OCI-LY7 (cell line): Measurements from ENCODE around the gene NPR3. TPM values are rescaled to one million over a fixed set of nuclear protein-coding genes. Genes with fewer than 3 reads are reported as not detected.

ENCODE experiments used
- BruUV-seq: library from RNA; stranded (reverse); fragments of 400-500 nt; replicated peaks from 2 replicates; lab custom pipeline; 2021; lab: Mats Ljungman, UMichigan
- CTCF ChIA-PET: fragments of 300-600 bp; sonication (Branson Sonifier 250); formaldehyde crosslinking; loops from one replicate; lab custom pipeline; 2022; ENCODE audit warnings: antibody characterized with exemption; ENCODE audit not compliant: unreplicated experiment; lab: Charles Lee
- POLR2A ChIA-PET: fragments of 300-600 bp; sonication (Branson Sonifier 250); formaldehyde crosslinking; loops from one replicate; lab custom pipeline; 2022; ENCODE audit warnings: antibody characterized with exemption; lab: Charles Lee
- DNase-seq: peaks from one replicate; pipeline ENCODE4 v3.0.0-alpha.2; 2015; ENCODE audit warnings: low spot score
- H2AFZ ChIP-seq: fragments of 200-600 bp; sonication (generic), shearing (Covaris generic); 2 replicates; pipeline ENCODE4 v1.6.1; 2014; ENCODE audit warnings: mild to moderate bottlenecking, antibody characterized with exemption, low read length, moderate library complexity
- H3K27ac ChIP-seq: fragments of 200-600 bp; sonication (generic); 2 replicates; pipeline ENCODE4 v1.5.1; 2014; ENCODE audit warnings: mixed run types, low read depth, mild to moderate bottlenecking, moderate library complexity, low read length, inconsistent platforms; ENCODE audit not compliant: poor library complexity, severe bottlenecking
- H3K36me3 ChIP-seq: fragments of 200-600 bp; sonication (generic); 2 replicates; pipeline ENCODE4 v1.6.1; 2014; ENCODE audit warnings: mild to moderate bottlenecking, antibody characterized with exemption, low read length, moderate library complexity, mixed read lengths; ENCODE audit not compliant: insufficient read depth
- H3K4me1 ChIP-seq: fragments of 200-600 bp; sonication (generic); 2 replicates; pipeline ENCODE4 v1.5.1; 2014; ENCODE audit warnings: mild to moderate bottlenecking, low read length; ENCODE audit not compliant: insufficient read depth, poor library complexity, severe bottlenecking
- H3K4me2 ChIP-seq: fragments of 200-600 bp; sonication (generic); 2 replicates; pipeline ENCODE4 v1.6.1; 2014; ENCODE audit warnings: mild to moderate bottlenecking, low read length
- H3K4me3 ChIP-seq: fragments of 200-600 bp; sonication (generic); 2 replicates; pipeline ENCODE4 v1.5.1; 2014; ENCODE audit warnings: mild to moderate bottlenecking, low read depth, low read length; ENCODE audit not compliant: poor library complexity, severe bottlenecking
- H3K79me2 ChIP-seq: fragments of 200-600 bp; sonication (generic); 2 replicates; pipeline ENCODE4 v1.6.1; 2016; ENCODE audit warnings: low read depth, mild to moderate bottlenecking, low read length, moderate library complexity, mixed read lengths; ENCODE audit not compliant: insufficient read depth
- H3K9me2 ChIP-seq: fragments of 200-600 bp; sonication (generic); 2 replicates; pipeline ENCODE4 v1.6.1; 2016; ENCODE audit warnings: mild to moderate bottlenecking, low read length, mixed read lengths; ENCODE audit not compliant: insufficient read depth
- H3K9me3 ChIP-seq: fragments of 200-600 bp; sonication (generic); 2 replicates; pipeline ENCODE4 v1.6.1; 2014; ENCODE audit warnings: mild to moderate bottlenecking, mixed run types, low read length, mixed read lengths
- H4K20me1 ChIP-seq: fragments of 200-600 bp; sonication (generic); 2 replicates; pipeline ENCODE4 v1.6.1; 2014; ENCODE audit warnings: mild to moderate bottlenecking, antibody characterized with exemption, low read length, moderate library complexity, mixed read lengths; ENCODE audit not compliant: insufficient read depth
- CTCF ChIP-seq: fragments of 200-600 bp; sonication (generic); conservative IDR thresholded peaks from 2 replicates; pipeline ENCODE4 v1.5.1; 2014; ENCODE audit warnings: mild to moderate bottlenecking, antibody characterized with exemption, low read length, moderate library complexity, mixed read lengths
- EZH2phosphoT487 ChIP-seq: fragments of 200-600 bp; sonication (generic); IDR thresholded peaks from 2 replicates; pipeline ENCODE4 v1.6.1; 2018; ENCODE audit warnings: low read depth, borderline replicate concordance, mild to moderate bottlenecking, mixed run types, antibody characterized with exemption, low read length, moderate library complexity, mixed read lengths
- intact Hi-C: fragments of 100-400 bp; cut with micrococcal nuclease; formaldehyde crosslinking; loops from one replicate; pipeline ENCODE4 v1.10.0; 2022; ENCODE audit not compliant: unreplicated experiment
- total RNA-seq, 2 experiments: library from RNA; depleted of rRNA in 1 of 2; stranded (reverse); fragments of >200 nt in 1 of 2; shearing (Covaris generic) in 1 of 2; gene quantifications; 2 replicates each; pipeline ENCODE4 v1.2.3, GENCODE V29; 2014 to 2022

Gene NPR3
- total RNA-seq, 2 experiments from 2014 or later: not detected

GRCh38 chr5:32711681-32712480 is 760 bp downstream of the NPR3 start:
- intact Hi-C loops: no loop called here
- no TSS peak for BruUV-seq
- Histone ChIP-seq H3K4me1 (no peaks in the 10 kb centered on the region), H3K27ac (no peak overlapping the region), H3K4me3 (no peak overlapping the region), H3K36me3 (no peaks in the 10 kb centered on the region), H4K20me1 (no peaks in the 10 kb centered on the region), H3K9me2 (no peaks in the 10 kb centered on the region), H3K4me2 (no peak overlapping the region), H3K79me2 (no peaks in the 10 kb centered on the region), H3K9me3 (no peaks in the 10 kb centered on the region), H2AFZ (no peak overlapping the region)
- POLR2A ChIA-PET: no interaction called here
- CTCF ChIA-PET: no interaction called here
- no peak for TF ChIP-seq CTCF
- no peak for TF ChIP-seq EZH2phosphoT487
- DNase-seq: no peak

- no peak overlapping the region for H3K27ac ChIP-seq
- H2AFZ ChIP-seq: no peak overlapping the region
- no peak overlapping the region for H3K4me3 ChIP-seq
- H3K4me1 ChIP-seq: no peaks in the 10 kb centered on the region
- H3K9me2 ChIP-seq: no peaks in the 10 kb centered on the region
- TF ChIP-seq EZH2phosphoT487 (no peak), CTCF (no peak)
- no TSS peak for BruUV-seq
- no peaks in the 10 kb centered on the region for H4K20me1 ChIP-seq
- H3K36me3 ChIP-seq: no peaks in the 10 kb centered on the region
- intact Hi-C loops: no loop called here
- ChIA-PET POLR2A (interaction anchor here (0.7 kb wide), 1 partner anchor 71 kb away, joined by 3 read pairs; no protein-coding TSS in a partner anchor), CTCF (no interaction called here)
- no peaks in the 10 kb centered on the region for H3K9me3 ChIP-seq
- H3K4me2 ChIP-seq: no peak overlapping the region
- H3K79me2 ChIP-seq: no peaks in the 10 kb centered on the region
- no peak for DNase-seq
Observed at GRCh38 chr5:32712481-32713360, 1.6 kb downstream of the NPR3 start.
